NCI-H2196 treated with DMSO at 0.1 percent for 48 hours (cell line): Measurements from ENCODE around the gene SNIP1.
"Not testable (repeated sequence)": the region's sequence is repeated elsewhere in the genome, so short reads cannot be mapped to it uniquely, and the experiment has no call there.

ENCODE experiments used
- DNase-seq: peaks from one replicate; lab custom pipeline; 2025; ENCODE audit not compliant: unreplicated experiment; lab: John Stamatoyannopoulos, UW

The SNIP1 gene, protein sequence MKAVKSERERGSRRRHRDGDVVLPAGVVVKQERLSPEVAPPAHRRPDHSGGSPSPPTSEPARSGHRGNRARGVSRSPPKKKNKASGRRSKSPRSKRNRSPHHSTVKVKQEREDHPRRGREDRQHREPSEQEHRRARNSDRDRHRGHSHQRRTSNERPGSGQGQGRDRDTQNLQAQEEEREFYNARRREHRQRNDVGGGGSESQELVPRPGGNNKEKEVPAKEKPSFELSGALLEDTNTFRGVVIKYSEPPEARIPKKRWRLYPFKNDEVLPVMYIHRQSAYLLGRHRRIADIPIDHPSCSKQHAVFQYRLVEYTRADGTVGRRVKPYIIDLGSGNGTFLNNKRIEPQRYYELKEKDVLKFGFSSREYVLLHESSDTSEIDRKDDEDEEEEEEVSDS

DNA sequence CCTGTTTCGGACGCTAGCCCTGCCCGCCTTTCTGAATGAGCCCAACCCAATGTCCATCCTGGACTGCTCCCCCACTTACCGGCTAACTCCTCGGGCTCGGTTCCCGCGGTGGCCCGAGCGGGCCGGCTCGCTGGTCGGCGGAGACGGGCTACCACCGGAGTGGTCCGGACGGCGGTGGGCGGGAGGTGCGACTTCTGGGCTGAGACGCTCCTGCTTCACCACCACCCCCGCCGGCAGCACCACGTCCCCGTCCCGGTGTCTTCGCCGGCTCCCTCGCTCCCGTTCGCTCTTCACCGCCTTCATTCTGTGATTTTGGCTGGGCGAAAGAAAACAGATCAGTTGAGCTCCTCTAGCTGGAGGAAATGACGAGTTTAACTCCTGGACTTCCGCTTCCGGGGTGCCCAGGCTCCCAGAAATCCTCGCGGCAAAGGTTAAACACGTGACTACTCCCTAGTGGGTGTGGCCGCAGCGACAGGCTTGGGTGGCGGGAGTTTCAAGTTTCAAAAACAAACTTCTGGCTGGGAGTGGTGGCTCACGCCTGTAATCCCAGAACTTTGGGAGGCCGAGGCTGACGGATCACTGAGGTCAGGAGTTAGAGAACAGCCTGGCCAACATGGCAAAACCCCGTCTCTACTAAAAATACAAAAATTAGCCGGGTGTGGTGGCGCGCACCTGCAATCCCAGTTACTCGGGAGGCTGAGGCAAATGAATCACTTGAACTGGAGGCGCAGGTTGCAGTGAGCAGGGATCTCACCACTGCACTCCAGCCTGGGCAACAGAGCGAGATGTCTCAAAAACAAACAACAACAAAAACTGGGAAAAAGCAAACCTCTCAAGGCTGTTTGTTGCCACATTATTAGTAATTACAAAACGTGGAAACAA is at the start of gene SNIP1:
SNIP1 (minus strand) TSS at position 367 of the 882 bp plus-strand sequence; CDS start at position 303, 64 bp downstream.
- DNase-seq: peak; percentile 85

DNA sequence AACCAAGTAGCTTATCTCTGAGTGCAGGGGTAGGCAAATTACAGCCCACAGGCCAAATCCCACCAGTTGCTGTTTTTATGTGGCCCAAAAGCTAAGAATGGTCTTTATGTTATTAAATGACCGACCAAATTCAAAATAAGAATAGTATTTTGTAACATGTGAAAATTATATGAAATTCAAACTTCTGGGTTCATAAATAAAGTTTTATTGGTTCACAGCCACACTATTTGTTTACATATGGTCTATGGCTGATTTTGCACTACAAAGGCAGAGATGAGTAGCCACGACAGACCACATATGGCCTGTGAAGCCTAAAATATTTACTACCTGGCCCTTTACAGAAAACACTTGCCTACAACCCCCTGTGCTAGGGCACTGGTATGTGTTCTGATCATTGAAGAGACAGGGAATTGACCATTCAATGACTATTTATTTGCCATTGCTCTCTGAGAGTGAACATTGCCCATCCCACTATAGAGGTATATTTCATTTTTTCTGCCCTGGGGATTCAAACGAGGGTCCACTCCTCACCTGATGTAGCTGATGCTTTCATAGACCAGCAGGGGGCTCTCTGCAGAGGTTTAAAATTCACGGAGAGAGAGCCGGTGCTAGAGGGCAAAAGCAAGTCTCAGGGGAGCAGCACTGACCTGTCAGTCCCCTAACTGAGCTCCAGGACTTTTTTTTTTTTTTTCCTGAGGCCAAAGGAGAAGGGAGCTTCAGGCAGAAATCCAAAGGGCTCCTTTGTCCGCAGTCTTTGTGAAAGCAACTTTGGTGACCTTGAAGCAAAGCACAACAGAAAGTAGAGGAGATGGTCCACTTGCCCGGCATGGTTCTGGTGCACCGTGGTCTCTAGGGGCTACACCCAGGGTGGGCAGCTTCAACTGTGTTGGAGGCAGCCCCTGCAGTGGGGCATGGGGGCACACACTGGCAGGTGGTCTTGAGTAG is 48.9 kb upstream of the SNIP1 start:
- peak; percentile 13 for DNase-seq

DNA sequence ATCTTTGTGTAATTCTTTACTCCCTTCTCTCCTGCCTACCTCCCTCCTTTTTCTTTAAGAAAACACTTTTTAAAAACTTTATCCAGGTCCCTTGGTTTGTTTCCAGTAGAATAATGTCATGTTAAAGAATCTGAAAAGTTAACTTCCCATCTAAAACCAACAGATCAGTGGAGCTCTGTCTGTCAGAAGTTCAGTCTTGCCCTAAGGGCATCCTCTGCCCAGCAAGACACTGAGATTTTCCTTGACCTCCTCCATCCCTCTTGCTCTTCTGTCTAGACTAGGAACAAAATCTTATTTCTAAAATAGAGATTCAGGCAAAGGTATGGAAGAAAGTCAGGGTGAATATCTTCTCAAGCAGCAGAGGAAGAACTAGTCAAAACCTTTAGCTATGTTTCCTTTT is 47.3 kb upstream of the SNIP1 start:
- DNase-seq: no peak

DNA sequence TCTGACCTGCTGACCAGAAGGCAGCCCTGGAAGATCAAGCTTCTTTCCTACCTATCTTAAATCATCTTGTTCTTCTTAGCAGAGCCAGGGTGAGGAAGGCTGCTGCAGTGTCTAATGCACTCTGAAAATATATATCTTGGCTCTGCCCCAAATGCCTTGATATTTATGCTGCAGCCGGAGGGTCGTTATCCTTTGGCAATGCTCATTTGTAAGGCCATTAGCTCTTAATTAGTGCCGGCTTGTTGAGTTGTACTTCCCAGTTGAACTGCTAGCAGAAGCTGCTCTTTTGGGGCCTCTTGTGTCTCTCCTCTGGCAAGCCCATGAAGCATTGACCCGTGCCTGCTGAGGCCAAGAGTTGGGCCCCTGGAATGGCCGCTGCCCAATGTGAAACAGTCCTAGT is 45.8 kb upstream of the SNIP1 start:
- DNase-seq: no peak

DNA sequence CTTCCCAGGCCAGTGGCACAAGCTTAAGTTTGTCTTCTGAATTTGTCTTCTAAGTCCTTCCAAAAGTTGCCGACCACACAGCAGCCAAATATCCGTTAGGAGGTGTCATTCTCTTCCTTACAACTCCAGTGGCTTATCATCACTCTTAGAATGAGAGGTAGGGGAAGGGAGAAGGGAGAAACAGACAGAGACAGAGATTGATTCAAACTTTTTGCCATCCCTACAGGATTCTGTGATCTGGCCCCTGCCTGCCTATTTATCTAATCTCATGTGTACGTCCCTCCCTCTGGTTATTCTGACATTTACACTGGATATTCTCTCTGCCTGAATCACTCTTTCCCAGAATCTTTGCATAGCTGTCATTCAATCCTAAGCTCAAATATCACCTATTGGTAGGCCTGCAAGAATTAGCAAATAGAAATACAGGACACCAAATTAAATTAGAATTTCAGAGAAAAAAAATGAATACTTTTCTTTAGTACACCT is 42.1 kb upstream of the SNIP1 start:
- DNase-seq: no peak

DNA sequence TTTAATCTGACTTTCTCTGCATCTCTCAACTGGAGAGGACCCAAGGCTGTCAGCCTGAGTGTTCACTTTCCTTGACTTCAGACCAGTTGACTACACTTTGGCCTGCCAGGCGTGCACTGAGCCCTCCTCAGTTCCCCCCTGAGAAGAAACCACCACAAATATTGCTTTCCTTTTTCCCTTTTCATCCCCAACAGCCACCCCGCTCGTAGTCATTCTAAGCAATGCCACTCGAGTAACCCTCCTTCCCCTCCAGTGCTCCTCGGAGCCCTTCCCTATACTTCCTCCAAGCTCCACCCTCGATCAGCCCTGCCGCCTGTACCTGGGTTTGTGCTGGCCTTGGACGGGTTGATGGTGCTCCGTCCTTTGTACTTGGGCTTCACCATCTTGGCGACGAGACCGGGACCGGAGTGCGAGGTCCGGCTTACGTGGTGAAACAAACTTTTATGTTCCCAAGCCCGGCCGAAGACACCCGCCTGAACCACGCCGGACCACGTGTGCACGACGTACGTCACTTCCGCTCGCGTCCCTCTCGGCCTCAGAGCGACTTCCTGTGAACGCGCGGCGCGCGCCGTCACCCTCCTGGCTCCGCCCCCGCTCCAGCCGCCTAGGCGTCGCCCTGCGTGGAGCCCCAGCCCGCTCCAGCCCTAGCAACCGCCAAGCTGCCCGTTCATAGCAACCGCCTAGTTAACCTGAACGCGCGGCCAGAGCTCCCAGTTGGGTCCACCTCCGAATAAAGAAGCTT is 41.5 kb upstream of the SNIP1 start, which contains the start of gene GNL2:
GNL2 (minus strand) TSS at position 498 of the 742 bp plus-strand sequence; CDS start at position 383, 115 bp downstream.
- peak; percentile 95 for DNase-seq

DNA sequence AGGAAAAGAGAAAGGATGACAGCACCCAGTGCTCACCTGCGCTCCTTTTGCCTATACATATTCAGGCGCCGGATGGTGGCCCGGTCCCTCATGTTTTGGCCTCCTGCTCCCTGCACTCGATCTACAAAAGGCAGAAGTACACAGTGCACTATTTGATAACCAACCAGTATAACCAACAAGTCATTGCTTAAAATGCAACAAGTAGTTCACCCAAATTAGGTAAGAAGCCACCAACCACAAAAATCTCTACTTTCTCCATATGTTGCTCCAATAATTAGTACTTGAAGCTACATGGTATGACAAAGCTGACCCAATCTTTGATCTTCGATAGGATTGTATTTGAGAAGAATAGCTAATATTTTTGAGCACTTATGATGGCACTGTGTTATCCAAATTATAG is 39.6 kb upstream of the SNIP1 start:
- DNase-seq: no peak

DNA sequence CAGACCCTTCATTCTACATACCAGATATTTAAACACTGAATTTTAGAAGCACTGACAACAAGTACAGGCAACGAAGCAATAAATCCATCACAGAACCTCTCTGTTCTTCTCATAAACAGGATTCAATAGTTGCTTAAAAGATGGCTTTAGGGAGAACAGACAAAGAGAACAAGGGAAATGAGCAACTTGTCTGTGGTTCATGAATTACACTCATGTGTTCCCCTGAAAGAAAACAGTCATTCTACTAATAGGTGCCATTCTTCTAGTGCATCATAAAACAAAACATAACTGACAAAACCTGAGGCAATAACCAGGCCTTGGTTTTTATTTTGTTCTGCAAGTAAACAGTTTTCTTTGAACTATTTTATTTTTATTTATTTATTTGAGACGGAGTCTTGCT is 34.8 kb upstream of the SNIP1 start:
- DNase-seq: no peak

DNA sequence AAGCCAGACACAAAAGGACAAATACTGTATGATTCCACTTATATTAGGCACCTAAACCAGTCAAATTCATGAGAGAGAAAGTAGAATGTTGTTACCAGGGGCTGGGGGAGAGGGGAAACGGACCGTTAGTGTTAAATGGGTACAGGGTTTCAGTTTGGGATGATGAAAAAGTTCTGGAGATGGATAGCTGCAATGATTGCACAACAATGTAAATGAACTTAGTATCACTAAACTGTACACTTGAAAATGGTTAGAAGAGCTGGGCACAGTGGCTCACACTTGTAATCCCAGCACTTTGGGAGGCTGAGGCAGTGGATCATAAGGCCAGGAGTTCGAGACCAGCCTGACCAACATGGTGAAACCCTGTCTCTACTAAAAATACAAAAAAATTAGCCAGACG is 30.5 kb upstream of the SNIP1 start:
- not testable (repeated sequence) for DNase-seq

DNA sequence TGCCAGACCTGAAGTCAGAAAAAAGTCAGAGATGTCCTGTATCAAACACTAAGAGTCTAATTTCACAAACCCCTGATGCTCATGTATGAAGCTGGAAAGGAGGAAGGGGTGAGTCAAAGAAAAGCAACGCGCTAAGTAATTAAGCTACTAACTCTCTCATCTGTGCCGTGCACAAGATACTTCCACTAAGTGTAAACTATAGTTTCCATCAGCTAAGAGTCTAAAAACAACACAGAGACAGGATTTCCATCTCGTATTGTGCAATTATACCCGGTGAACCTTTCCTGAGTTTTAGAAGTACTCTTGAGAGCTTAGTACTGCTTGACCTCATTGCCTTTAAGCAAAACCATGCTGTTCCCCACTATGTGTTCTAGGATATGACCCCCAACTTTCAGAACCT is 21.6 kb upstream of the SNIP1 start:
- no peak for DNase-seq

DNA sequence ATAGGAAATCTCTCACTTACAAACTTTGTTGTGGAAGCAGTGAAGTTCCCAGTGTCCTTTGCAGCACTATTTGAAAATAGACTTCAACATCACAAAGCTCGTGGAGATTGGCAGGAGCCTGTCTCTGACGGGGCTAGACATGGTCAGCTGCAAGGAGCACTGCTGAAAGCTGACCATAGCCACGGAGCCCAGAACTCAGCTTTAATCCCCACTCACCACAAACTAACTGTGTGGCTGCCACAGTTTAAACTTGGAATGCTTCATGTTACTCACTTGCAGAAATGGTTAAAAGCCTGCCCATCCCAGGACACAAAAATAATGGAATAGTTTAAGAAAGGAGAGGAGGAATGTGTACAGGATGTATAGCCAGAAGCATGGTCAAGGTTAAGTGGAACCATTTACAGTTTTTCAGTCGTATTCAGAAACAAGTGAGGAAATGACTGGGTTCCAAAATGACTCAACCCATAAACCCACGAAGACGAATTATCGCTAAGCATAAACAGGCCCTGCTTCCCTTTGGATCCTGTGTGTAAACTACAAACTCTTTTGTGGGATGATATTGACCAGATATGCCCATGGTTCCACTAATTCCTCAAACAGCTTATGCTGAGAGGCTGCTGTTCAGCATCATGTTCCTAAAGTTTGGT is 20.9 kb upstream of the SNIP1 start:
- DNase-seq: no peak

DNA sequence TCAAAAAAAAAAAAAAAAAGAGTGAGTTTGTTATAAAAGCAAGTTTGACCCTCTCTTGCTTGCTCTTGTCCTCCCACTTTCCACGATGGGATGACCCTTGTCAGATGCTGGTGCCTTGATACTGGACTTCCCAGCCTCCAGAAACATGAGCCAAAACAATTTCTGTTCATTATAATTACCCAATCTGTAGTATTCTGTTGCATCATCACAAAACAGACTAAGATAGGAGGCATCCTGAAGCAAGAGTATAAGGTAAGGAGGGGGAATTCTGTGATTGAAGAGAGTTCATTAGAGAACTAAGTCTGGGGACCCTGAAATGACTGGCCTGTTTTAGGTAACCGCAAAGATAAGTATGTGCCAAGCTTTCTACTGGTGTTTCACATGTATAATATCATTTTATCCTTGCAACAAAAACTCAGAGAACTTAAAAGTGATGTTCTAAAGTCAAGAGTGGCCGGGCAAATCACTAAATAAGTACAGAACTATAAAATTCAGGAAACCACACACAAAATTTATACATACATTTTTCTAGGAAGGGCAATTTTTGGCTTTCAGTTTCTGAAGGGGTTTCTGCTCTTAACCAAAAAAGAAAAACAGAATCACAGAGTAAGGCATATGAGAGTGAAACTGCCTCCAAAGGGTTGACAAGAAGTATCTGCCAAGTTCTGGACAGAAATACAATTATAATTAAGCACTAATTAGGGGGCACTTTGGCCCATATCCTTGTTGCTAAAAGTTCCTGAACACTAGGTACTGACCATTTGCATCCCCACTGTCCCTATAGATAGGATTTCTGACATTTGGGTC is 16.6 kb upstream of the SNIP1 start:
- no peak for DNase-seq

DNA sequence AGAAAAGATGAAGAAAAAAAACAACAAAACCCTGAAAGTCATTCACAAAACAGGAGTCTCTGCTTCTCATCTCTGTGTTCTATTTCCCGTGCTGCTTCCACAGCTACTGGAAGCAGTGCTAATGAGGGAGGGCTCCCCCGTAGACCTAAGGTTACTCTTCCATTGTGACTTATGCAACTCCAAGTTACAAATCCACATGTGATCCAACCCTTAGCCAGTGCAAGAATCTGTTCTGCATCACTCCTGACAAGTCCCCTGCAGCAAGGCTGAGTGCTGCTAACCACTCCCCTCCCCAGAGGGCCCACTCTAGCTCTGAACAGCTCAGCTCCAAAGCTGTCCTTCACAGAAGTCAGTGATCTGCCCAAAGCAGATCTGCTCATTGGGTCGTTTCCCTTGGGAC is 12.9 kb upstream of the SNIP1 start:
- DNase-seq: no peak

DNA sequence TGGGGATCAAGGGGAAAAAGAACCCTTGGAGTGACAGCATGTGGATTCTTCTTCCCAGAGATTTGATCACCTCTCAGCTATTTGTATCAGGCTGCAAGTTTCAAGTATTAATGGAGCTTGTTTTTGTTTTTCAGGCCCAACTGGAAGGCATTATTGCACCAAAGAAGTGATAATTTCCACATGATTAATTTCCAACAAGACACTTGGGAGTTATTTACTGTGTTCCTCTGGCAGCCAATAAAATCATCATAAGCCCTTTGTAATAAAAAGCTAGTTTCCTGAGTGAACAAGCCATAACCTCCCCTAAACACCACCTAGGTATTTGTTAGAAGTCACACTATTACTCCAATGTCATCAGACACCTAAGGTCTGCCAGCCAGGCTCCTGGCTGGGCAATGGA is 10.8 kb upstream of the SNIP1 start:
- no peak for DNase-seq

DNA sequence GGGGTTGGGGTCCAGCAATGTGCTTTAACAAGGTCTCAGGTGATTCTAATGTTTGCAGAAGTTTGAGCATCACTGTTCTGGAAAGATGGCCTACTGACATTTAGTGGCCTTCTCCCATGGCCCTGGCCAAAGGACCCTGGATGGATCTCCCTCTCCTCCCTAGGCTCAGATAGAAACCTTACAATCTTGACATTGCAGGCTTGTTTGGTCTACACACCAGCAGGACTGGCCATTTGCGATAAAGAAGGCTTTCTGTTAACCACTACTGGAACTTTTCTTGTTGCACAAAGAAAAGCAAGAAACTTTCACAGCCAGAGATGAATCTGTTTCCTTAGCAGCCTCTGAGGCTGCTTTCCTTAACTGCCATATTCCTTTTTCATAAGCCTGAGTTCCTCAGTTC is 8.9 kb upstream of the SNIP1 start:
- DNase-seq: no peak

DNA sequence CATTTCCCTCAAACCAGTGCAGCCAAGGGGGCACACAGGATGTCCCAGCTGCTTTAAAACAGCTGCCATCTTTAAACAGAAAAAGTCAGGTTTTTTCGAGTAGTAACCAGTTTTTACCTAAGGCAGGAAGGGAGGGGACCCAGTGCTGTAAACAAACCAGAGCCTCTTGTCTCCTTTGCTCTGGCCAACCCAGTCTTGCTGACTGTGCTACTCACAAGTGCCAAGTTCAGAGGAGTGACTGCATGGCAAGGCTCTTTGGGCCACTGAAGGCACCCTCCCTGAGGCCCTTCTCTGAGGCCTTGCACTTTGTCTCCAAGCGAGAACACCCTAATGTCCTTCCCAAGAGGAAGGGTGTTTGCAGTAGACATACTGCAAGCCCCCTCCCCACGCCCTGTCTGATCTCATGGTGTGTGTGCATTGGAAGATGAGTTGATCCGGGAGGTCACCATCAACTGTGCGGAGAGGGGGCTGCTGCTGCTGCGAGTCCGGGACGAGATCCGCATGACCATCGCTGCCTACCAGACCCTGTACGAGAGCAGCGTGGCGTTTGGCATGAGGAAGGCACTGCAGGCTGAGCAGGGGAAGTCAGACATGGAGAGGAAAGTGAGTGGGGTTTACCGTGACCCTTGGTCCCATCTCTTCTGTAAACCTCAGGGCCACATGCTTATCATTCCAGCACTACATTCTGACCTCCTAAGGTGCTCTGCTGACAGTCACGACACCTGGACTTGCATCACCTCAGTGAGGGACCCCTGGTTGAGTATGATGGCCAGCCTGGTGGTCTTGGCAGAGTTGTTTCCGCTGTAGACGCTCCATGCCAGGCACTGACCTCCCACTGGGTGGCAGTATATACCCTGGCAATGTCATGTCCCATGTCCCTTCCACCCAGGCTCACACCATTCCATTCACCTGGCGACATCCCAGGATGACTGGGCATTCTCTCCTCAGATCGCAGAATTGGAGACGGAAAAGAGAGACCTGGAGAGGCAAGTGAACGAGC is 7.3 kb upstream of the SNIP1 start:
- no peak for DNase-seq

DNA sequence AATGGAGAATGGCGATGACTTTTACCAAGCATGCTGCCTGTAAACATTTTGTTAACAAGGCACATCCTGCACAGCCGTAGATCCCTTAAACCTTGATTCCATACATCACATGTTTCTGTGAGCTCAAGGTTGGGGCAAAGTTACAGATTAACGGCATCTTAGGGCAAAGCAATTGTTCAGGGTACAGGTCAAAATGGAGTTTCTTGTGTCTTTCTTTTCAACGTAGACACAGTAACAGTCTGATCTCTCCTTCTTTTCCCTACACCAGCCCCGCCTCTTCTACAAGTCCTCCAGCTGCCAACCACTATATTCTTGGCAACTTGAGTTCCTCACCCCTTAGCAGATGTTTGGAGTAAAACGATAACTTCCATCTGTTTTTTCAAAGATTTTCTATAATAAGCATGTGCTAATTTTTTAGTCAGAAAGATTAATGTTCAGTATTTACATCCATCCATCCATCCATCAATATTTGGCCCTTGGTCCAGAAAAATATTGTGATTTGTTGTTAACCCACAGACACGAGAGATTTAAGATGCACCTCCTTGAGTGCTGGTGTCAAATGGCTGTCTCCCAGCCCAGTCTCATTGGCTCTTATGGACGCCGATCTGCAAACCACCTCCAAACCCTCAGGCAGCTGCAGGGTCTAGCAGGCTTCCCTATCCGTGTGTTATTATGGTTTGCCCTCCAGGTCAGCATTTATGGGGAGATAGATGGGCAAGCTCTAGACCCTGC is 6.5 kb upstream of the SNIP1 start:
- DNase-seq: no peak
